DMS53 treated with DMSO at 0.1 percent for 48 hours (cell line): ENCODE measurements around the gene AGBL1.
"Not testable (repeated sequence)": the region's sequence is repeated elsewhere in the genome, so short reads cannot be mapped to it uniquely, and the experiment has no call there.

Experiments
- DNase-seq: peaks from one replicate; lab custom pipeline; 2025; ENCODE audit not compliant: unreplicated experiment; lab: John Stamatoyannopoulos, UW

The AGBL1 gene

DNA sequence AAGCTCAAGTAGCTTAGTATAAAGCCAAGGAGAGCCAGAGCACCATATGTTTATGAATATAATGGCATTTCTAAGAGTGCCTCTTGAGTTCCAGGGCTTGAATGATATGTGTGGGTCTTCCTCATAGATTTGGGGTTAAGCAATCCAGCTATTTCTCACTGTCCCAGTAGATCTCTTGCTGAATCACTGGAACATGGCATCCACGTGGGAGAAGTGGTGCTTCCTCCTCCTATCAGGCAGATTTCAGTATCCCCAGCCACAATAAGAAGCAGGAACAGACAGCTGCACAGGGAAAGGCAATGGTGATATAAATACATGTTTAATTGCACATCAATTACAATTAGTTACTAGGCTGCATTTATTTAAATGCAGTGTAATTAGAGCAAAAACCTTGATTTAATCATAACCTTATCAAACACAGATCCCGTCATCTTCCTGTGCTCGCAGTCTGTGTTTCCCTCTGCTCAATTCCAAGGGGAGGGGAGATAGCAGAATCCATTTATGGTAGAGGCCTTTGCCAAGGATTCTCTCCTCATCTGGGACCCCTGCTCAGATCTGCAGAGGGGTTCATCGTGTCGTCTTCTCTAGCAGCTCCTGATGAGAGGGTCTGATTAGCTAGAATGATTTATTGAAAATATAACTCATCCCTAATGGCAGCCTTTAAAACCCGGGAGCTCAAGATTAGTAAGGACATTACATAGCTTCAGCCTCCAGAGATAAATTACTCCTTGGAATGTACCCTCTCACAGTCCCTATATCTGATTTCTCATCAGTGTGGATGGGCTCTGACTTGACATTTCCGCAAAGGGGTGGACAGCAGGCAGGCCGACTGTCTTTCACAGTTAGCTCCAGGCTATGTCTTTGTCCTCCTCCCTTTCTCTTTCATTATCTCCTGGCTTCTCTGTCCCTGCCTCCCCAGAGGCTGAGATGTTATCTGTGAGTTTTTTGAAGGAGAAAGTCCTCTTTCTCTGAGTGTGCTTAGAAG lies 775.9 kb downstream of the AGBL1 start:
- no peak for DNase-seq

DNA sequence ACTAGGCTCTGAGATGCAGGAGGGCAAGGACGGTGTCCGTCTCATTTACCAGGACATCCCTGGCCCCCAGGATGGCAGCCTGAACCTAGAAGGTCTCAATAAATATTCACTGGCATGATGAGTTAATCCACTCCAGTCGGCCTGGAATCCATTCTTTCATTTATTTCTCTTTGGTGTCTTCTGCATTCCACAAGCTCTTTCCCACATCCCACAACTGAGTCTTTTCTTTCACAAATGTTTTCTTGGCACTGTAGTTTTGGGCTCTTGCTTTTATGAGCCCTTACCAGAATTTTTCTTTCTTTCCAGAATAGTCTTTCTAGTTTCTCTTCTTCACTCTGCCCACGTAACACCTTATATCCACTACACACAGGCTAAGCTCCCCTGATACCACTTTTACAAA lies 778.0 kb downstream of the AGBL1 start:
- no peak for DNase-seq

DNA sequence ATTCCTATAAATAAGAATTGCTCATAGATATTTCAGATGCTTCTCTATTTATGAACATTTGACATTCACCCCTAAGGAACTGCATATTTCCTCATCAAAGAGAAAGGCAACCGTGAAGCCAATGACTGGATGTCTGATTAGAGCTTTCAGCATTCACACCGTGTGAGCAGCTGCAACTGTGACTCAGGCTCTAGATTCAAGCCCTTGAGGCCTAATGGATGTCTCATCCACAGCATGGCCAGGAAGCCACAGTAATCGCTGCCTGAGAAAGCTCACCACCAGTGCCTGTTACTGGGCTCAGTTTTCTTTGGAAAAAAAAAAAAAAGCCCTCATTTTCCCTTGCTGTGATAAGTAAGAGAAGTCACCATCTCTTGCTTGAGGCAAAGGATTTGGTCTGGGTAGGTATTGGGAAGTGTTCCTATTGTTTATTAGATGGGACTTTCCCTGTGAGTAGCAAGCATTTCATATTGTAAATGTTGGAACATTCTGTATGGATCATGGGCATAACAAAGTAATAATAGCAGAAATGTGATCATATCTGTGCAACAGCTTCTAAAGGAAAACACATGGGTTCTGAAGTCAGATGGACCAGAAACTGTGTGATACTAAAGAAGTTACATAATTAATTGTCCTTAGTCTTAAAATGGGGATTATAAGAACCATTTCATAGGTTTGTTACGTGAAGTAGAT lies 783.7 kb downstream of the AGBL1 start:
- DNase-seq = no peak

DNA sequence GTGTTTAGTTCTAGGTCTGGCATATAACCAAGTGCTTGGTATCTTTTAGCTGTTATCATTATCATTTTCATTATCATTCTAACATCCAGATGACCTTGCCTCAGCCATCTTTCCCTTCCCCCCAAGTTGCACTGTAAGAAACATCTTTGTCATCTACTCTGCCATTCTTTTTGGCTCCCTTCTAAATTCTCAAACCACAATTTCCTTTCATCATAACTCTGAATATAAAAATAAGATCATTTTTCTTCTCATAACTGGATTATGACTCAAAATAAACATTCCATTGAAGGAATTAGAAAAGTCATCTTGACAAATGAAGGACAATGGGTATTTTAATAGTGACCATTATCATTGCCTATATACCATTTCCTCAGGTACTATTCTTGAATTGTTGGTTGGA lies 786.2 kb downstream of the AGBL1 start:
- DNase-seq = no peak

DNA sequence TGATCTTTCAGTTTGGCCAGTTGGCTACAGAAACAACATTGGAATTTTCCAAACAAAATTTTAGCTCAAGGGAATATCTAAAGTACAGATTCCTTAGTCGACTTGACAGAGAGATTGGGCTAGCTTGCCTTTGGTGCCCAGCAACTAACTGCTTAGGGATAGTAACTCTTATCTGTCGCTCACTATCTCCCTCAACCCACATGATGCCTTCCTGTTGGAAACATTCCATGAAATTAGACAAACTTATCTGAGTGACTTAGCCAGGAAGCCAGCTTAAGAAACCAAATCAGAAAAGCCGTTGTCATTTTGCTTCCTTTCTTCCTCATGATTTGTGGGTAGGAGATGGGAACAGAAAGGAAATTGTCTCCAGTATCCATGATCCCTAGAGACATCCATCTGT lies 791.2 kb downstream of the AGBL1 start:
- DNase-seq = no peak

DNA sequence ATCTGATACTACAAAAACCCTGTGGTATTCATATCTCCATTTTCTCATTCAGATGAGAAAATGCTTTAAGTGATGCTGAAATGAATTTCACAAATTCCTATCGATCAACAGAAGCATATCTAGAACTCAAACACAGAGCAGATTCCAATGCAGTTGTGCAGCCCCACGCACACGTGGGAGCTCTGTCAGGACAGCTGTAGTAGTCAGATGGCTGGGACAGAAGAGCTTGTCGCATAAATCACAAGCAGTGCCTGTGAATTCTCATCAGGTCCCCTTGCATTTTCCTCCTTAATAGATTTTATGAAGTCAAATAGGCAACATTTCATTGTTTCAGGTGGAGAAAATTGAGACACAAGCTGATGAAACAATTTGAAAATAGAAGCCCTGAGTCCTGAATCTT lies 792.3 kb downstream of the AGBL1 start:
- no peak for DNase-seq

DNA sequence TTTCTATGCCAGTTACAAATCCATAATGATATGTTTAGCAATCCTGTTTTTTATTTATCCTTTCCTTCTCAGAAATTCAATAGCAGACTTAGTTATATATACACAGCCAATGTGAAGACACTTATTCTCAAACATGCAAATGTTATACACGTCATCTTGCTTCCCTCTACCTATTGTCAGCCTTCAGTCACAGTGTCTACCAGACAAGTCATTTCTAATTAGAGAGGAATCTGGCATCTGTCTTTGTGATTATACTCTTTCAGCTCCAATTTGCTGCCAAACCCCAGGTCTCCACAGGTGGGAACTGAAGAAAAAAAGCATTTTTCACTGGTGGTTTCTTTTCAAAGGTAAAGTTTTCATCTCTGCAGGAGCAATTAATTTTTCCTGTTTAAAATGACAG lies 793.1 kb downstream of the AGBL1 start:
- no peak for DNase-seq

DNA sequence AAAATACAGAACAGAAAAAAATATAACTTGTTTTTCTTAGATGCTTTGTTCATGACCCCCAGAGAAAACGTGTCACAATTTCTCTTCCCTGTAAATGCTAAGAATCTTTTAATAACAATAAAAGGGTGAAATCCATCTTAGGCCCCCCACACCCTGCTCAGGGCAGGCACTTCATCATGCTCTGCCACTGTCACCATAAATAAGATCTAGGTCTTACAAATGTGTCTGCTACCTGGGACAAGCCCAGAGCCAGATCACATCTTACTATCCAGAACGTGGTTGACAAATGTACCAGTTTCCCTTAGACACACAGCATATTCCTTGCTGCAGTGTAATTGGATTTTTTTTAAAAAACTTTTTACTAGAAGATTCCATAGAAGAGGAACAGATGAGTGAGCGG lies 795.4 kb downstream of the AGBL1 start:
- no peak for DNase-seq

DNA sequence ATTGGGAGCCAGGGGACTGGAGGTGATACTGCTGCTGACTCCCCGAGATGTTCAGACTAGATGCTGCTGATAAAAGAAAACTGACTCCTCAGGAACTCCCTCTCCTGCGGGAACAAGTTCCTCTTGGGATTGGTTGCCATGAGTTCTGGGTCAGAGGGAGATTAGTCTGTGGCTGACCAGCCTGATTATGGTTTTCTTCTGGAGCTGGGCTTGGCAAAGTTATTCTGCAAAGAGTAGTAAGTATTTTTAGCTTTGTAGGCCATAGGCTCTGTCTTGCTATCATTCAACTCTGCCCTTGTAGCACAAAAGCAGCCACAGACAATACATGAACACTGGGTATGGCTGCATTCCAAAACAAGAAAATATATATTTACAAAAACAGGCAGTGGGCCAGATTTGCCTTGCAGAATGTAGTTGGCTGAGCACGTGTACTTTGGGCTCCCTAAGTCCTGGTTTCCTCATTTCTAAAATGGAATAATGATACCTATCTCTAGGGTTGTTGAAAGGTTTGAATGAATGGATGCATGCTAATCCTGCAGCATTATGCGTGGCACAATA lies 796.8 kb downstream of the AGBL1 start:
- DNase-seq = no peak

DNA sequence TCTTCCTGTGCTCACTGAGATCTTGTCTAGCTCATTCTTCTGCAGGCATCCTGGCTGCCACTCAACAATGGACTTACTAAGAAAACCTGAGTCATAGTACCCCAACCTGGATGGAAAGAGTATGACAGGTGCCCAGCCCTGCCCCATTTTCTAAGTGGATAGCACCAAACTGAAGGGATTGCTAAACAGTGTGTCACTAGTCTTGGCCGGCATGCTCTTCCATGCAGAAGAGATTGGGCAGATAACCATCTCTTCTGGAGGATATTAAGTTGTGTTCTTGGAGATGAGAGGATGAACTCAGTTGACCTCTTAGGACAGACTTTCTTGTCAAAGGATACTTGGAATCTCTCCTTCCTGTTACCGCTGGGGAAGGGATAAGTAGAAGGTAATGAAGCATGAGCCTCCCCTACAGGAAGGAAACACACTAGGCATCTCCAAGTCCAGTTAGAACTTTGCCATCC lies 797.5 kb downstream of the AGBL1 start:
- DNase-seq = no peak

DNA sequence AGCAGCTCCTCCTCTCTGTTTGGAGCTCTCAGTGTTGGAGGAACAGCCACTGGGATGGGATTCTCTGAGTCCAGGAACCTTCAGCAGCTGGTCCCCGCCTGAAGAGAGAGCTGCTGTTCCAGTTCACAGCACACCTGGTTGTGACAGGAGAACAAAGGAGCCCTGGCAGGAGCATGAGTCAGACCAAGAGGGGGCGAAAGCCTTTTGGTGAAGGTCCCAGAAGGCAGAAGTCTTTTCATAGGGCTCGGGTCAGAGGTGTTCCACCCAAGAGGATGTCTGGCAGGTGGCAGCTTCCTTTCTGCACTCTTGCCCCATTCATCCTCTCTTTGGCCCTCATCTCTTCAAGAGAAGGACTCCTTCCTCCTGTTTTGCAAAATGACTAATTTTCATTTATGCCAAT lies 799.2 kb downstream of the AGBL1 start:
- DNase-seq = not testable (repeated sequence)

DNA sequence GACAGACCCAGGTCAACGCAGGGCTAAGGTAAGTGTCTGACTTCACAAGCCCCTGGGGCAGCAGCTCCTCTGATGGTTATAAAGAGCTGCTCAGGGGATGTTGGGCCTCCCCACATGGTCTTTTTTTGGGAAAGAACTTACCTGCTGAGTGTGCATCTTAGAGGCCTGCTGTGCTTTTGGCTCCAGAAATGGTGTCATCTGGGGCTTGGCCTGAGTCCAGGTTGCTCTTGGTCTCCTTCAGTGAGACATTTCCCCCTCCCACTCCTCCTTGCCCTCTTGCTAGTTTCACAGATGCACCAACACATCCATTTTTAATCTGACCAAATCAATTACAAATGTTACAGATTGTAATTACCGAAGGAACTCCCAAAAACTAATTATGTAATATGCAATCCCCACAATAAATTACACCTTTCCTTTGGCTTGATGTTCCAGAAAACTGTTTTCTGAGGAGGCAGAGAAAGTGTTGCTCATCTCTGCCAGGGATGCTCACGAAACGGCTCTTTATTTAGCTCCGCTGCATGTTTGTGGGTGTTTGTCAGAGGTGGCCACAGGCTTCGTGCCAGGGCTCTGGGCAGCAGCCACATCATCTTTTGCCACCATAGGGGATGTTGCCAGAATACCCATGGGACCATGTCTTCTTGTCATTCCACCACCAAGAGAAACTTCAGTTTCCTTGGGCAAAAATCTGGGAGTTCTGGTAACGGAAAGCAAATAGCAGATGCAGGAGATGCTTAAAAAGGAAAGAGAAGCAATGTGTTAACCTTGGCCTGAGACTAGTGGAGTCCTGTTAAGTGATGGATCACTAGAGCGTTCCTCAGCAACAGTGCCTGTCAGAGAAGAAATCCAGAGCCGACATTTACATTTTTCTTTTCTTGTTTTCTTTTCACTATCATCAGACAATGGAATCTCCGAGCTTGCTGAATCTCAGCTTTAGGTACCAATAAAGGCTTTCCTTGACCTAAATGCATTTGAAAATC lies 799.9 kb downstream of the AGBL1 start:
- no peak for DNase-seq

DNA sequence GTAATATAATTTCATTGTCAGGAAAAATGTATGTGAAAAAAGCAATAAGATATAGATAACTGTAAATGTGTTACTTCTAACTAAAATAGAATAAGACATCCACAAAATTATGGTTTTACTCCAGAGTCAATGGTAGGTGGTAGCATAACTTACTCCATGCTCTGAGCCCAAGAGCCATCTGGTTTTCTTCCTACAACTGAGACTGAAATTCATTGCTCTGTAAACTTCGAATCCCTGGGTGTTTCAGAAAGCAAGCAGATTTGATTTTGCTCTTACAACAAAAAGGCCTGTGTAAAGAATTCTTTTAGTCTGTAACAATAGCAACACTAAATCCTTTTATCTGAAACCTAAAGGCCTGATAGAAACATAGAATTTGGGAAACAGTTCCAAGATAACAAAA lies 805.9 kb downstream of the AGBL1 start:
- DNase-seq = no peak

DNA sequence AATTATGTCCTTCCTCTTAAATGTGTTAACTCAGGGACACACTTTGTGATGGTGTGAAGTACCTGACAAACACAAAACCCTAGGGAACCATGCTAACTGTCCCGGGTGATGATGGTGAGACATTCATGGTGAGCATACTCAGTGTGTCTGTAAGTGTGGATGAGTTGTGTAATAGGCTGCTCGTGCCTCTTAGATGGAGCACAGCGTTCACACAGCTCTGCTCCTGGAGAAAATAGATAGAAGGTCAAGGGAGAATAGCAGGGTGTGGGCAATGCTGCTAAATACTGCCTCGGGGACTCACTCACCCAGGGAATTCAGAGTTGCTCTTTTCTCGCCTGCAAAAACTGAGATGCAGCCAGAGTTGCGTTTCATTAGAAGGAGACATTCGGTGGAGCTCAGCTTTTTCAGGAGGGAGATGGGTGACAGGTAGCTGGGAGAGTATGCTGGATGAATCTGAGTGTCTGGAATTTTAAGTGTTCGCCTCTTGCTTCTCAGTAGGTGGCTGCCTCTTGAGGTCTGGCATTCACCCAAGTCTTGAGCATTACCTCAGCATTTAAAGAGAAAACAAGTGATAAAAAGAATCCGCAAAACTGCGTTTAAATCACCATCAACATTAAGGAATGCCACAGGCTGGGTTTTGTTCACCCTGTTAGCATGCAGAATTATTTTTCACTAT lies 813.2 kb downstream of the AGBL1 start:
- no peak for DNase-seq

DNA sequence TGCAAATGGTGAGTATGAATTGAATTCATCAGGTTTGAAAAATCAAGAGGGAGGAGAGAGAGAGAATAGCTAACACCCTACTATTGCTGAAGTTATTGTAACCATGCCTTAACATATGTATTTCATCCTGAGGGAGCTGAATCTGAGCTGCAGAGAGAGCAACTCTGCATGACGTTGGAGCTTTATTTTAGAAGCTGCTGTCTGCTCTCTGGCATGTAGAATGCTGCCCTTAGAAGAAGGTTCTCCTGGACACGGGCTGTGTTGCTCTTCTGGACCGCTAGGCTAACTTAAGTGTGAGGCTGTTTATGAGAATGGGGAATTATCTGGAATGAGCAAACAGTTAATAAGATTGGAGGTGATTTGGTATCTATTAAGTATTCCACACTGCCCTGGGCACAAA lies 814.6 kb downstream of the AGBL1 start:
- DNase-seq = no peak

DNA sequence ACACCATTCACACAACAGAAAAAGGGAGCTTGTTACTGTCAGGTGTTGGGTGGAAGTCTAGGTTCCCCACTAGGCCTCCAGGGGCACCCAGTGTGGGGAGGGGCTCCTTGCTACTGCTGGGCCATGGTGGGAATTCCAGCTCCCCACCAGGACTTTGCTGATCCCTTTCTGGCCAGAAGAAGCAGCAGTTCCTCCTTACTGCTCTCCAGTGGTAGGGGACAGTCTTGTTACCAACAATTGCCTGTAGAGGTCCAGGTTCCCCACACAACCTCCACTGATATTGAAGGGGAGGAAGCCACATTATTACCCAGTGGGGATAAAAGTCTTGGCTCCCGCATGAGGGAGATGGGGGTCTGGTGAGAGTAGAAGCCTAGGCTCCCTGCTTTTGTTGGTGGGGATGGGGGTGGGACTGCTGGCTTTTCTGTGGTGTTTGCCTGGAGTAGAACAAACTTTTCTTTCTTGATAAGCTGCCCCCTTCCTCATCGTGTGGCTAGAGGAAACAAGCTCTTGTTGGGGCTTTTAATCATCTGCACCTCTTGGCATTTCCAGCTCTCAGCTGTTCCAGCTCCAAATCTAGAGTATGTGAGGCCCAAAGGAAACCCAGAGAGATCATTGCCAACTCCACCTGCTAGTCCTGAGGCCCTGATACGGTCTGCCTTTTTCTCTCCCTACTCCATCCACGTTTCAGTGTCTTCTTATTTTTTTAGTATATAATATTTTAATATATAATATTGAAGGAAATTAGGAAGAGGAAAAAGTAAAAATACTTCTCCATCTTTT lies 824.2 kb downstream of the AGBL1 start:
- no peak for DNase-seq

DNA sequence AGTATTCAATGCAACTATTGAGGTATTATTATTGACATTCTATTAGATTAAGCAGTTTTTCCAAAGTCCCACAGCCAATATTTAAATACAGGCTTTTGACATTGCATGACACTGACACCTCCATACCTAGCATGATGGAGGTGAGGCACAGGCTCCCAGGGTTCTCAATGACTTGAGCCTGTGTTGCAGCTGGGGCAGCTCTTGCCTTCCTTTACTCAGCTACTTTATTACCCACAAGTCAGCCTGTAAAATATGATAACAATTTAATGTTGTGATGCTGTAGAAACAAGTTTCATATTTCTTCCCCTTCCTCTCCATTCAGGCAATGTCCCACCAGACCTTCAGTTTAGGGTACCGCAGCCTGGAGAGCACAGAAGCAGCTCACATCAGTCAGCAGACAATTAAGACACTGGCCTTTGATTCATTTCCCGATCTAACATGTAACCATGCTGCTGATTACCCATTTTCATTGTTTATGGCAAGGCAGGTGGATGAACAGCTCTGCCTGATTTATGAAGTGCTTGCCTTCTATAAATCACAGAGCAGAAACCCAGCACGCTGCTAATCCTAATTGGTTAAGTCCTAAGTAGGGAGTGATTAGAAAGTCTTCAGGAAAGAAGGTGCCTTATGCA lies 826.1 kb downstream of the AGBL1 start:
- no peak for DNase-seq

DNA sequence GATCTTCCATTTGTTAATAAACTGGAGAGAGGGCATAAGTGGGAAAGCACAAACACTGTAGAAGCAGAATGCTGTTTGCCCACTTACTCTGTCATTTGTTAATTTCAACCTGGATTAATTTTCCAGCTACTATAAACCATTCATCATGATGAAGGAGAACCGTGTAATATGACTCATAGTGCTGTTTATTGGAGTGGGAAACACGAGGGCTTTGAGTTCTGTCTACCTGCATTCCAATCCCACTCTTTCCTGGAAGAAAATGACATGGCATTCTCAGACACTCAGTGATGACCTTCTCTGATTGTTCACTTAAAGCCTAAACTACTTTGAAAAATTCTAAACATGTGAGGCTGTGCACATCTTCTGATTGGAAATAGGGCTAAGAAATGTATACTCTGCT lies 826.7 kb downstream of the AGBL1 start:
- no peak for DNase-seq

DNA sequence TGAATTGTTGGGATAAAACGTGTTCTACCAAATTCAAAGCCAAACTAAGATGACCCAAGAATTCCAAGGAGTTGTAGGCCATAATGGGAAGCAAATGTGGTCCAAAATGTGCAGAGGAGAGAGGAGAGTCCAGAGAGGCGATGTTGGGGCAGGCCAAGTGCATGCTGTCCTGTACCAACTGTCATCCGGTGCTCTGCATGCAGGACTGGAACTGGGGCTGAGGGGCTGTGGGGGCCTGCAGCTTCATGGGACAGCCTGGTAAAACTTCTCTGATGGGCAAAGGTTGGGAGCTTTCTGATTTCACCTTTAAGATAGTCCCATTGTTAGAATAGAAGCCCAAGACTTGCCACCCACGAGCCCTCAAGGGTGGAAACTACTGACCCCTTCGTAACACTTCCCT lies 831.4 kb downstream of the AGBL1 start:
- DNase-seq = no peak
